ENCODE data around the gene TTC23L.

GRCh38 chr5:34831303-34831702, 7.7 kb upstream of the TTC23L start:
- TF ChIP-seq POLR2A (IDR thresholded peaks at IDR 0.05), result no peak
- no peak for TF ChIP-seq CTCF (IDR thresholded peaks at IDR 0.05)

Data from thyroid gland (tissue), 4 donors.